Hepatocyte (in vitro differentiated cells): ENCODE results near the gene NDUFS7.

Experiments used
- CTCF ChIP-seq: fragments of 200-600 bp; sonication (generic); IDR thresholded peaks from 2 replicates; pipeline ENCODE4 v1.5.1; 2016; ENCODE audit warnings: antibody characterized with exemption, mild to moderate bottlenecking; ENCODE audit not compliant: poor library complexity
- EZH2 ChIP-seq: fragments of 200-600 bp; sonication (generic); IDR thresholded peaks from 2 replicates; pipeline ENCODE4 v1.6.1; 2016; ENCODE audit warnings: antibody characterized with exemption, mild to moderate bottlenecking, borderline replicate concordance

DNA sequence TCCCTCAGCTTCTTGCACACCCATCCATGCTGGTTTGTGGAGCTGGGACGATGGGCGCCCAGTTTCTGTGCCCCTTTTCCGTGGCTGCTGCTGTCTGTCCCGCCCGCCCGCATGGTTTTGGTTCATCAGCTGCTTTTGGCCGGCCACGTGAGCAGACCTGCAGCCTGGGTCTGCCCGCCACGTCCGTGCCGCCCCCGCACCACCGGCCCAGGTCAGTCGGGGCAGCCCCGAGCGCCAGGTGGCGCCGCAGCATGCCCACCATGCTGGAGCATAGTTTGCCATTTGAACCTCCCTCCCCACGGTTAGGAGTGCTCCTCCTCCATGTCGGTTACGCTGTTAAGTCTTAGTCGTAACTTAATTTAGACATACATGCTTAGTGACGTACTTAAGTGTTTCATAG is 39.2 kb downstream of the NDUFS7 start:
- no peak for TF ChIP-seq CTCF
- TF ChIP-seq EZH2 = no peak
